Measurements from ENCODE around the gene WDR82.

WDR82 gene

DNA sequence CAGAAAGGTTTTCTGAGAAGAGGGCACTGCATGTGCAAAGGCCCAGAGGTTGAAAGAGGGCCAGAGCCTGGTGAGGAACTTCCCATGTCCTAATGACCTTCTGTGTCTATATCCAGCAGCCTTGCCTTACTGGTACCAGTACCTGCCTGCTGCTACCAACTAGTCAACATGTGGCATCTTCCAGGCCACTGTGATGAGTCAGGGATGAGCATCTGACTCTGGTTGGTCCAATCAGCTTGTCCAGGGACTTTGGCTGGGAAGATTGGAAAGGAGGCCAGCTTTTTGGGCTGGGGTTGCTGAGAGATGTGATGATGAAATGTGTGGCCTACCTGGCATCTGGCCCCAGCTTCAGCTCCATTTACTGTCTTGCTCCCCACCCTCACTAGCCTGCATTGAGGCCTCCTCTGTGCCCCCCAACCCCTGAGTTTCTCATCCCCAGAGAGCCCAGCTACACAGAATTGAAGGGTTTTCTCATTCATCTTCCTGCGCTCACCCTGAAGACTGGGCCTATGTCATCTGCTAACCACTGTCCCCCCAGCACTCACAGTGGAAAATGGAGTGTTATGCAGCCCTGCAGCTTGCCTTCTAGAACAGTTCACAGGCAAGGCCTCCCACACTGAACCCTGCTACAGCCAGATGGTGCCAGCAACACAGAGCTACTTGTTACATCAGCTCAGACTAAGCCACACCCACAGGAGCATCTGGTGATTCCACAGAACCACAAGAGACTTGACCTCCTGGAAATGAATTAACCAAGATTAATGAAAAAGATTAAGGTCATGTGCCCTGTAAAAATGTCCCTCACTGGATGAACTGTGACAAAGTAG lies 38.2 kb downstream of the WDR82 start:
- DNase-seq (ENCODE audit: low read depth in 1 of 2, low spot score in 1 of 2), result peak; percentile 83 to 92
- peak overlapping the region; percentile 91 for H3K4me3 ChIP-seq (replicated peaks; ENCODE audit: insufficient read depth, low read length)
- H3K27ac ChIP-seq (replicated peaks), result peak overlapping the region; percentile 95
- TF ChIP-seq POLR2AphosphoS5 (IDR thresholded peaks at IDR 0.05; ENCODE audit: low read depth) (peak; percentile 76; the same call in 1 of the 2 replicates), GABPA (IDR thresholded peaks at IDR 0.05; ENCODE audit: low read depth) (no peak), SPI1 (IDR thresholded peaks at IDR 0.05; ENCODE audit: borderline replicate concordance, low read depth) (no peak)
- no peaks in the 10 kb centered on the region for H3K27me3 ChIP-seq (ENCODE audit: insufficient read depth, poor library complexity, severe bottlenecking)

DNA sequence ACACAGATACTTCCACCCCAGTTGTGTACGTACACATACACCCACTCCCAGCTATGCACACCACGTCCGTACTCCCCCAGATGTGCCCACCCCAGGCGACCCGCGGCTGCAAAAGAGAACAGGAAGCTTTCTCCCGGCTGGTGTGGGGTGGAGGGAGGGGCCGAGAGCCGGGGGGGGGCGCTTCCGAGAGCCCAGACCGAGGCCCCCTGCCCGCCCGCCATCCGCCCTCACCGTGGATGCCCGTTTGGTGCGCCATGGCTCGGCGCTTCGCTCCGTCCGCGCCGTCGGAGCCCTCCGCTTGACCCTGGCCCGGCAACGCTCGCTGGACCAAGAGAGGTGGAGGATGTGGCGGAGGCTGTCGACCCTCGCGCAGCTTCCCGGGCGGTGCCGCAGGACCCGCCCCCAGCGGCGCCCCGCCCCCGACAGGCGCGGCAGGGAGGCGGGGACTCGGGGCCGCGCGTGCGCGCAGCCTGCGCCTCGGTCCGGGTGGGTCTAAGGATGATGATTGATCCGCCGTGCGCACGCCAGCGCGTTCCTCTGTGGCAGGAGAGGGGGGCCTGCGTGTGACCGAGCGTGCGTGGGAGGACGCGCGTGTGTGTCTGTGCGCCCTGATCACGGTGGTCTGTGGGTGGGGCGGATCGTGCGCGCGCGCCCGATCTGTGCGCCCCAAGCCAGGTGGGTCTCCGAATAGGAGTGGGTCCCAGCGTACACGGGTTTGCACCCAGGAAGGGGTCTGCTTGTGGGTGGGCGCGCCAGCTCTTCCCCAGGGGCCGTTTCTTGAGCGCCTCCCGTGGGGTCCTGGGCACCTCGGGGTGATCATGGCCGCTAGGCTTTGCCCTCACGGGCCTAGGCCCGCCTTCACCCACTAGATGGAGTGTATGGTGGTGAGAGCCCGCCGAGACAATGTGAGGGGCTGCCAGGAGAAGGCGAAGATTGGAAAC lies 39.4 kb downstream of the WDR82 start, which contains the start of gene TWF2:
Gene TWF2, minus strand, starts transcription at position 398 of the 941 bp plus-strand sequence. Its CDS starts 142 bp downstream, at position 256.
- Histone ChIP-seq H3K27ac (replicated peaks) (peak within 1 kb of the TSS; percentile 95), H3K4me3 (replicated peaks; ENCODE audit: insufficient read depth, low read length) (peak within 1 kb of the TSS; percentile 91), H3K27me3 (ENCODE audit: insufficient read depth, poor library complexity, severe bottlenecking) (no peaks in the 10 kb centered on the region)
- no peak for TF ChIP-seq GABPA (IDR thresholded peaks at IDR 0.05; ENCODE audit: low read depth)
- TF ChIP-seq, protein P1, sequence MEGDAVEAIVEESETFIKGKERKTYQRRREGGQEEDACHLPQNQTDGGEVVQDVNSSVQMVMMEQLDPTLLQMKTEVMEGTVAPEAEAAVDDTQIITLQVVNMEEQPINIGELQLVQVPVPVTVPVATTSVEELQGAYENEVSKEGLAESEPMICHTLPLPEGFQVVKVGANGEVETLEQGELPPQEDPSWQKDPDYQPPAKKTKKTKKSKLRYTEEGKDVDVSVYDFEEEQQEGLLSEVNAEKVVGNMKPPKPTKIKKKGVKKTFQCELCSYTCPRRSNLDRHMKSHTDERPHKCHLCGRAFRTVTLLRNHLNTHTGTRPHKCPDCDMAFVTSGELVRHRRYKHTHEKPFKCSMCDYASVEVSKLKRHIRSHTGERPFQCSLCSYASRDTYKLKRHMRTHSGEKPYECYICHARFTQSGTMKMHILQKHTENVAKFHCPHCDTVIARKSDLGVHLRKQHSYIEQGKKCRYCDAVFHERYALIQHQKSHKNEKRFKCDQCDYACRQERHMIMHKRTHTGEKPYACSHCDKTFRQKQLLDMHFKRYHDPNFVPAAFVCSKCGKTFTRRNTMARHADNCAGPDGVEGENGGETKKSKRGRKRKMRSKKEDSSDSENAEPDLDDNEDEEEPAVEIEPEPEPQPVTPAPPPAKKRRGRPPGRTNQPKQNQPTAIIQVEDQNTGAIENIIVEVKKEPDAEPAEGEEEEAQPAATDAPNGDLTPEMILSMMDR (IDR thresholded peaks at IDR 0.05; ENCODE audit: insufficient read depth, low read length), result peak; percentile 26
- peak; percentile 62 for TF ChIP-seq POLR2AphosphoS5 (IDR thresholded peaks at IDR 0.05; ENCODE audit: low read depth)
- peak; percentile 68 to 91 for DNase-seq (ENCODE audit: low read depth in 1 of 2, low spot score in 1 of 2)

GRCh38 chr3:52238193-52238760 lies 40.2 kb downstream of the WDR82 start:
- Histone ChIP-seq H3K27me3 (ENCODE audit: insufficient read depth, poor library complexity, severe bottlenecking) (no peaks in the 10 kb centered on the region), H3K4me3 (replicated peaks; ENCODE audit: insufficient read depth, low read length) (peak overlapping the region; percentile 91), H3K27ac (replicated peaks) (peak overlapping the region; percentile 95)
- TF ChIP-seq SPI1 (IDR thresholded peaks at IDR 0.05; ENCODE audit: borderline replicate concordance, low read depth) (no peak), GABPA (IDR thresholded peaks at IDR 0.05; ENCODE audit: low read depth) (no peak), POLR2AphosphoS5 (IDR thresholded peaks at IDR 0.05; ENCODE audit: low read depth) (peak; percentile 15; the same call in 1 of the 2 replicates)
- TF ChIP-seq, protein P1 (IDR thresholded peaks at IDR 0.05; ENCODE audit: insufficient read depth, low read length), result no peak
- DNase-seq (ENCODE audit: low read depth in 1 of 2, low spot score in 1 of 2), result no peak

DNA sequence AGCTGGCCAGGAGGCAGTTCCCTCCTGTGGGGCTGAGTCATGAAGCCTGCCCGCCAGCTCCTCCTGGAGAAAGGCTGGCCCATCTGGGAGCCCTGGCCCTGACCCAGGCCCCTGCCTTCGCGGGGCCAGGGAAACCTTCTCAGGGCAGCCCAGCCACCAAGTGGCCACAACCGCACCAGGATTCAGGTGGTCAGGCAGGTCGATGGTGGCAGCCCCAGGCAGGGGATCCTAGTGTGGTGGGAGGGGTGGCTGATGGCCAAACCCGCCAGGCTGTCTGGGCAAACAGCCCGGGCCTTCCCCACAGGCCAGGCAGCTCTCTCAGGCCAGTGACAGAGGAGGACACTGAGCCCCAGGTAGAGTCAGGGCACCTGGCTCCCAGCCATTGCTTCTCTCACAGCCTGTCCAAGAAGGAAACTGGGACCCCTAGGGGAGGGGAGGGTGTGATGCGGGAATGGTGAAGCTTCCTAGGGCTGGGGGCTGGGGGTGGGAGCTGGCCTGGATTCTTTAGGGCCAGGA lies 40.7 kb downstream of the WDR82 start:
- no peak for TF ChIP-seq GABPA (IDR thresholded peaks at IDR 0.05; ENCODE audit: low read depth)
- TF ChIP-seq, protein P1 (IDR thresholded peaks at IDR 0.05; ENCODE audit: insufficient read depth, low read length), result no peak
- no peak for TF ChIP-seq POLR2AphosphoS5 (IDR thresholded peaks at IDR 0.05; ENCODE audit: low read depth)
- peak; percentile 81; the same call in 1 of the 2 replicates for TF ChIP-seq SPI1 (IDR thresholded peaks at IDR 0.05; ENCODE audit: borderline replicate concordance, low read depth)
- no peak for TF ChIP-seq REST (IDR thresholded peaks at IDR 0.05; ENCODE audit: insufficient replicate concordance, low read depth)
- no peaks in the 10 kb centered on the region for H3K27me3 ChIP-seq (ENCODE audit: insufficient read depth, poor library complexity, severe bottlenecking)
- peak overlapping the region; percentile 91 for H3K4me3 ChIP-seq (replicated peaks; ENCODE audit: insufficient read depth, low read length)
- peak in 1 of 2 experiments; percentile 77 for DNase-seq (ENCODE audit: low read depth in 1 of 2, low spot score in 1 of 2)
- peak overlapping the region; percentile 95 for H3K27ac ChIP-seq (replicated peaks)
